OCI-LY3 (cell line): ENCODE measurements around the gene TMED8.

Source experiments
- CTCF ChIP-seq: fragments of 200-600, 300-600 bp; sonication (generic); IDR thresholded peaks from 2 replicates; pipeline ENCODE4 v1.5.1; 2014; ENCODE audit warnings: antibody characterized with exemption, low read length, low read depth
- EZH2phosphoT487 ChIP-seq: fragments of 200-600 bp; shearing (Covaris generic); IDR thresholded peaks from 2 replicates; pipeline ENCODE4 v1.6.1; 2018; ENCODE audit warnings: antibody characterized with exemption, mixed run types, low read depth

GRCh38 chr14:77319422-77319821, 57.5 kb downstream of the TMED8 start:
- TF ChIP-seq CTCF (no peak), EZH2phosphoT487 (no peak)
